ENCODE results near the gene TBL3.
"Not testable (repeated sequence)": the region's sequence is repeated elsewhere in the genome, so short reads cannot be mapped to it uniquely, and the experiment has no call there.

The TBL3 gene

GRCh38 chr16:2003827-2004641 lies 32.2 kb downstream of the TBL3 start:
- H3K27me3 Mint-ChIP-seq = no peaks in the 10 kb centered on the region
- H3K27ac Mint-ChIP-seq = no peak overlapping the region
- no peak overlapping the region for H3K4me3 Mint-ChIP-seq
- H3K4me1 Mint-ChIP-seq (ENCODE audit: low read depth) = peaks cover 40% of the 10 kb centered on the region
- H3K36me3 Mint-ChIP-seq (ENCODE audit: low read depth) = peaks cover 28% of the 10 kb centered on the region
- no peaks in the 10 kb centered on the region for H3K9me3 Mint-ChIP-seq

DNA sequence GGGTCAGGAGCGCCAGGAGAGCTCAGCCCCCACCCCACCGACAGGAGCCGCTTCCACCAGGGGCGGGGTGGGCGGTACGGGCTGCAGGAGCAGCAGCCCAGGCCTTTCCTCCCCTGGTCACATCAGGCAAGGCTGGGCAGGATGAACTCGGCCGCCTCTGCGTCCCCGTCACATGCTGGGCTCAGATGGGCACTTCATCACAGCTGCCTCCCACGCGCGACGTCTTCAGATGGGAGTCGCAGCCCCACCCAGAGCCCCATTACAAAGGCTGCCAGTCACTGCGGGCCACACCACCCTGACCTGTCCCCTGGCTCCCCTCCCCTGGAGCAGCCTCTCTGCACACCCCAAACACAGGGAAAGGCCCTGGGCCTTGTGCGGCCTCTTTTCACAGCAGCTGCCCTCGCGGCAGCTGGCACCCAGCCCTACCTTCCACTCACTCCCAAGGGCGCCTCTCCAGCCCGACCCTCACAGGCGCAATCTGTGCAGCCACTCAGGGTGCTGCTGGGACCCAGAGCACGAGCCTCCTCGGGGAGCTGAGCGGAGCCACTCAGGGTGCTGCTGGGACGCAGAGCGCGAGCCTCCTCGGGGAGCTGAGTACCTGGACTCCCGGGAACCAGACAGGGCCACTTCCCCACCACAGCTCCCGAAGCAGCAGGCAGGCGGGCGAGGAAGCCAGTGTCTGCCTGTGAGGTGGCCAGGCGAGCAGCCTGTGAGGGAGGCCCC lies 33.1 kb downstream of the TBL3 start:
- H3K4me3 Mint-ChIP-seq = no peak overlapping the region
- no peaks in the 10 kb centered on the region for H3K27me3 Mint-ChIP-seq
- H3K27ac Mint-ChIP-seq = no peak overlapping the region
- H3K9me3 Mint-ChIP-seq = no peaks in the 10 kb centered on the region
- peaks cover 40% of the 10 kb centered on the region for H3K4me1 Mint-ChIP-seq (ENCODE audit: low read depth)
- peaks cover 28% of the 10 kb centered on the region for H3K36me3 Mint-ChIP-seq (ENCODE audit: low read depth)

- peak overlapping the region; percentile 54 for H3K4me3 Mint-ChIP-seq
- H3K27me3 Mint-ChIP-seq = no peaks in the 10 kb centered on the region
- H3K27ac Mint-ChIP-seq = no peak overlapping the region
- H3K36me3 Mint-ChIP-seq (ENCODE audit: low read depth) = peaks cover 28% of the 10 kb centered on the region
- no peaks in the 10 kb centered on the region for H3K9me3 Mint-ChIP-seq
- peaks cover 45% of the 10 kb centered on the region for H3K4me1 Mint-ChIP-seq (ENCODE audit: low read depth)
Observed at GRCh38 chr16:2005646-2006045, 33.8 kb downstream of the TBL3 start.

DNA sequence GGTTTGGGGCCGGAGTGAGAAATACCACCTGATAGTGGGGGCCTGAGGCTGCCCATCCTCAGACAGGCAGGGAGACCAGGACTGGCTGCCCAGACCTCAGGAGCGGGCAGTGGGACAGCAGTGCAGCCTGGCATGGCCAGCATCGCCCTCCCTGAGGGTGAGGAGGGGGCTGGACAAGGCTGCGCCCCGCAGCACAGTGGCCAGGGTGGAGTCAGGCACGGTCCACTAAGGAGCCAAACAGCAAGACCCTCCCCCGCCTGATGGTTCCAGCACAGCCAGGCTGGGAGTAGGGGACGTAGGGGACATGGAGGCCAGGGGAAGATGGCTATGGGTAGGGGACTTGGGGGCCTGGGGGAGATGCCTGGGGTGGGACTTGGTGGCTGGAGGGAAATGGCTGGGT lies 34.5 kb downstream of the TBL3 start:
- no peaks in the 10 kb centered on the region for H3K9me3 Mint-ChIP-seq
- no peaks in the 10 kb centered on the region for H3K27me3 Mint-ChIP-seq
- H3K36me3 Mint-ChIP-seq (ENCODE audit: low read depth) = peaks cover 24% of the 10 kb centered on the region
- peaks cover 46% of the 10 kb centered on the region for H3K4me1 Mint-ChIP-seq (ENCODE audit: low read depth)
- H3K27ac Mint-ChIP-seq = peak overlapping the region; percentile 61
- H3K4me3 Mint-ChIP-seq = peak overlapping the region; percentile 54

- no peaks in the 10 kb centered on the region for H3K9me3 Mint-ChIP-seq
- peaks cover 46% of the 10 kb centered on the region for H3K4me1 Mint-ChIP-seq (ENCODE audit: low read depth)
- H3K27me3 Mint-ChIP-seq = no peaks in the 10 kb centered on the region
- H3K36me3 Mint-ChIP-seq (ENCODE audit: low read depth) = peaks cover 22% of the 10 kb centered on the region
- H3K4me3 Mint-ChIP-seq = peak overlapping the region; percentile 98
- H3K27ac Mint-ChIP-seq = peak overlapping the region; percentile 96
Observed at GRCh38 chr16:2007081-2007836, 35.4 kb downstream of the TBL3 start.

GRCh38 chr16:2008009-2008526 lies 36.2 kb downstream of the TBL3 start:
- peaks cover 19% of the 10 kb centered on the region for H3K36me3 Mint-ChIP-seq (ENCODE audit: low read depth)
- H3K9me3 Mint-ChIP-seq = no peaks in the 10 kb centered on the region
- H3K4me3 Mint-ChIP-seq = peak overlapping the region; percentile 98
- H3K27ac Mint-ChIP-seq = peak overlapping the region; percentile 96
- no peaks in the 10 kb centered on the region for H3K27me3 Mint-ChIP-seq
- peaks cover 46% of the 10 kb centered on the region for H3K4me1 Mint-ChIP-seq (ENCODE audit: low read depth)

DNA sequence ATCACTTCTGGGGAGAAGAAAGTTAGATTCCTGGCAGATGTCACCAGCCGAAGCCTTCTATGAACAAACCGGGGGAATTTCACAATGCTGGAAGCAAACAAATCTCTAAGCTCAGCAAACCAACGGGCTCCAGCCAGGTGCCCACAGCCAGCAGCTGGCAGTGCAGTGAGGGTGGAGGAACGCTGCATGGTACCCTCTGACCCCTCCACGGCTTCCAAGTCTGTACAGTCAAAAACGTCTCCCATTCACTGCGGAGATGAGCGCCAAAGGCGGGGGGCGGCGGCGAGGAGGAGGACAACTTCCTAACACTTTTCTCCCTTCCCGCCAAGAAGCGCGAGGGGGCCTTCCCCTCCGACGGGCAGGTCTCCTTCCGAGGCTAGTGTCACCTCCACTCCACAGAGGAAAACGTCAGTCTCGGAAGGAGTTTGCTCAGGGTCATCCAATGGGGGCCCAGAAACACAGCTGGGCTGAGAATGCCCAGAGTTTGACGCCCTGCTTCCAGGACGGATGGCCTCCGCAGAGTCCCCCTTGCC lies 36.8 kb downstream of the TBL3 start:
- H3K9me3 Mint-ChIP-seq = no peaks in the 10 kb centered on the region
- H3K36me3 Mint-ChIP-seq (ENCODE audit: low read depth) = peaks cover 19% of the 10 kb centered on the region

GRCh38 chr16:2009164-2009711 lies 37.4 kb downstream of the TBL3 start:
- Mint-ChIP-seq H3K4me1 (ENCODE audit: low read depth) (peaks cover 46% of the 10 kb centered on the region), H3K9me3 (no peaks in the 10 kb centered on the region), H3K36me3 (ENCODE audit: low read depth) (peaks cover 19% of the 10 kb centered on the region), H3K27me3 (no peaks in the 10 kb centered on the region), H3K4me3 (peak overlapping the region; percentile 98), H3K27ac (peak overlapping the region; percentile 96)

More for the DNA sequence above, 36.8 kb downstream of the TBL3 start:
- Mint-ChIP-seq H3K4me3 (peak overlapping the region; percentile 98), H3K27ac (peak overlapping the region; percentile 96), H3K27me3 (no peaks in the 10 kb centered on the region), H3K4me1 (ENCODE audit: low read depth) (peaks cover 46% of the 10 kb centered on the region)

DNA sequence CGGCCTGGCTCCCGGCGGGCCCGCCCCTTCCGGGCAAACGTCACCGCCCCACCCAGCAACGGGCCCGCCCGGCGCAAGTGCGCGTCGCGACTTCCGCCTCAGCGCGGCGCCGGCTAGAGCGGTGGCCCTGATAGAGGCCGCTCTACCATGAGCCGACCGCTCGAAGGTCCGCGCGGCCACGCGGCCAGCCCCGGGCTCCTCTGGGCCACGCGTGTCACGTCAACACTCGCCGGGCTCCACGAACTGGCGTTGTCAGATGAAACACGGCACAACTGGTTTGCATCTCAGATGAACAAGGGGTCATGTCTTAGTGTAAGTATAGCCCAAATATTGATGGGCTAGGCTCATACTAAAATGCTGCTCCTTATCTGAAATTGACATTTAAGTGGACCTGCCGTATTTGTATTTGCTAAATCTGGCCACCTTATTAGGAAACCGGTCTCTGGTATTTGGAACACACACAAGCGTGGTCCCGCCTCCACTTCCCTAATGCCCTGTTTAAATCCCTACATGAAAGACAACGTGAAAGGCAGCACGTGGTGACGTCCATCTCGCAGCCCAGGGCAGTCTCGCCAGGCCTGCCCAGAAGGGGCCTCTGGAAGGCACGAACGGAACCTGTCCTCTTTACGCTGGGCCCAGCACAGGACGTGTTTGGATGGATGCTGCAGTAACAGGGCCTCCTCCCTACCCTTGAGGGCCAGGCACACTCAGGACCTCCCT lies 38.1 kb downstream of the TBL3 start, which contains the start of gene ZNF598:
Gene ZNF598, minus strand, starts transcription at position 31 of the 720 bp plus-strand sequence.
- Mint-ChIP-seq H3K4me1 (ENCODE audit: low read depth) (peaks cover 43% of the 10 kb centered on the region), H3K9me3 (no peaks in the 10 kb centered on the region), H3K36me3 (ENCODE audit: low read depth) (peaks cover 19% of the 10 kb centered on the region)

GRCh38 chr16:2011726-2012125 lies 39.9 kb downstream of the TBL3 start:
- Mint-ChIP-seq H3K36me3 (ENCODE audit: low read depth) (peaks cover 16% of the 10 kb centered on the region), H3K4me1 (ENCODE audit: low read depth) (peaks cover 28% of the 10 kb centered on the region), H3K4me3 (peak overlapping the region; percentile 41)
- not testable (repeated sequence) for H3K27ac Mint-ChIP-seq, H3K27me3 Mint-ChIP-seq, H3K9me3 Mint-ChIP-seq

More for the DNA sequence above, 38.1 kb downstream of the TBL3 start, which contains the start of gene ZNF598:
- Mint-ChIP-seq H3K27me3 (no peaks in the 10 kb centered on the region), H3K4me3 (peak within 1 kb of the TSS; percentile 98), H3K27ac (peak within 1 kb of the TSS; percentile 97)

DNA sequence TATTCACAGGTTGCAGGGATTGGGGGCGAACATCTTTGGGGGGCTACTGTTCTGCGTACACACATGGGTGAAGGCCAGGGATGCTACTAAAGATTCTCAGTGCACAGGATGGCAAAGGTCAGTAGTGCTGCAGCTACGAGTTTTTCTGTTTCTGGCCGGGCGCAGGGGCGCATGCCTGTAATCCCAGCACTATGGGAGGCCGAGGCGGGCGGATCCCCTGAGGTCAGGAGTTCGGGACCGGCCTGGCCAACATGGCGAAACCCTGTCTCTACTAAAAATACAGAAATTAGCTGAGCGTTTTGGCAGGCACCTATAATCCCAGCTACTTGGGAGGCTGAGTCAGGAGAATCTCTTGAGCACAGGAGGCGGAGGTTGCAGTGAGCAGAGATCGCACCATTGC lies 41.7 kb downstream of the TBL3 start:
- no peak overlapping the region for H3K27ac Mint-ChIP-seq
- H3K4me1 Mint-ChIP-seq (ENCODE audit: low read depth) = peaks cover 10% of the 10 kb centered on the region
- no peaks in the 10 kb centered on the region for H3K9me3 Mint-ChIP-seq
- H3K27me3 Mint-ChIP-seq = no peaks in the 10 kb centered on the region
- H3K36me3 Mint-ChIP-seq (ENCODE audit: low read depth) = peaks cover 4% of the 10 kb centered on the region
- H3K4me3 Mint-ChIP-seq = no peak overlapping the region

DNA sequence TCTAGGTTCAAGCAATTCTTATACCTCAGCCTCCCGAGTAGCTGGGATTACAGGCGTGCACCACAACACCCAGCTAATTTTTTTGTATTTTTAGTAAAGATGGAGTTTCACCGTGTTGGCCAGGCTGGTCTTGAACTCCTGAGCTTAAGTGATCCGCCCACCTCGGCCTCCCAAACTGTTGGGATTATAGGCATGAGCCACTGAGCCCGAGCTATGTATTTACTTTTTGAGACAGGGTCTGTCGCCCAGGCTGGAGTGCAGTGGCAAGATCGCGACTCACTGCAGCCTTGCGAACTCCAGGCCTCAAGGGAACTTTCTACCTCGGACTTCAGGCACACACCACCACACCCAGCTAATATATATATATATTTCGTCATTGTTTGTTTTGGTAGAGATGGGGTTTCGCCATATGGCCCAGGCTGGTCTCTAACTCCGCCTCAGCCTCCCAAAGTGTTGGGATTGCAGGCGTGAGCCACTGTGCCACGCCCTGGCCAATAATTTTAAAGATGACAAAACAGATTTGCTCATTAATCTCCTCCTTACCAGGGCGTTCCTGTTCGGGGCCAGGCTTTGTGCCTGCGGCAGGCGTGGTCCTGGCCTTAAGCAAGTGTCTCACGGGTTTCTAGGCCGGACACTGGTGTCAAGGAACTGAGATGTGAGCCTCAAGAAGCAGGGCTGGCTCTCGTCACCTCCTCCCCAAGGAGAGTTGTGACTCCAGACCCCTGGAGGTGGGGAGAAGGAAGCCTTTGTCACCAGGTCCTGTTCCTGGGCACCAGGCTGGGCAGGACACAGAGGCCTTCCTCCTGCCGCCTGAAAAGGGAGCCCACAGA lies 43.5 kb downstream of the TBL3 start:
- H3K27ac Mint-ChIP-seq = no peak overlapping the region
- H3K27me3 Mint-ChIP-seq = peaks cover 5% of the 10 kb centered on the region
- no peaks in the 10 kb centered on the region for H3K36me3 Mint-ChIP-seq (ENCODE audit: low read depth)
- H3K4me3 Mint-ChIP-seq = no peak overlapping the region
- H3K9me3 Mint-ChIP-seq = no peaks in the 10 kb centered on the region
- H3K4me1 Mint-ChIP-seq (ENCODE audit: low read depth) = peaks cover 3% of the 10 kb centered on the region

GRCh38 chr16:2015947-2016208 lies 44.0 kb downstream of the TBL3 start:
- Mint-ChIP-seq H3K27ac (no peak overlapping the region), H3K27me3 (peaks cover 9% of the 10 kb centered on the region), H3K9me3 (no peaks in the 10 kb centered on the region), H3K36me3 (ENCODE audit: low read depth) (no peaks in the 10 kb centered on the region), H3K4me3 (no peak overlapping the region), H3K4me1 (ENCODE audit: low read depth) (peaks cover 5% of the 10 kb centered on the region)
